ENCODE results near the gene THADA. TPM values are rescaled to one million over a fixed set of nuclear protein-coding genes. Genes with fewer than 3 reads are reported as not detected.

The THADA gene
- total and polyA plus RNA-seq, 12 donors, result 7.5 to 18.0 (median 15.2) TPM

DNA sequence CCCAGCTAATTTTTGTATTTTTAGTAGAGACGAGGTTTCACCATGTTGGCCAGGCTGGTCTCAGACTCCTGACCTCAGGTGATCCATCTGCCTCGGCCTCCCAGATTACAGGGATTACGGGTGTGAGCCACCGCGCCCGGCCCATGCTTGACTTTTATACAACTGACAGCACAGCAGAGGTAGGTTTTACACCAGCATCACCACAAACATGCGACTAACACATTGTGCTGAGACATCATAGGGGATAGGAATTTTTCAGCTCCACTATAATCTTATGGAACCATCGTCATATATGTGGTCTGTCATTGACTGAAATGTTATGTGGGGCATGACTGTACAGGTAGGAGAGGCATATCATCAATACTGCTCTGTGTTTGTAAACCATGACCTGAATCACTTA is 122.1 kb downstream of the THADA start:
- no peak overlapping the region for H3K4me3 ChIP-seq
- intact Hi-C loops (cut with DNase I), result loop anchor here in 1 of 10 donors (10.0 kb wide), 1 partner anchor 349 kb away; no protein-coding TSS in a partner anchor
- ATAC-seq (no peak), DNase-seq (no peak)
- WGBS, 2 donors, result 91 to 99% methylated on average over 8 of the region's 8 CpGs
- H3K9me3 ChIP-seq, result no peaks in the 10 kb centered on the region
- H3K4me1 ChIP-seq, result peaks cover 0 to 21% (median 0%) of the 10 kb centered on the region in 9 donors
- no peak overlapping the region for H3K27ac ChIP-seq
- H3K27me3 ChIP-seq, result no peaks in the 10 kb centered on the region
- TF ChIP-seq, protein P1, sequence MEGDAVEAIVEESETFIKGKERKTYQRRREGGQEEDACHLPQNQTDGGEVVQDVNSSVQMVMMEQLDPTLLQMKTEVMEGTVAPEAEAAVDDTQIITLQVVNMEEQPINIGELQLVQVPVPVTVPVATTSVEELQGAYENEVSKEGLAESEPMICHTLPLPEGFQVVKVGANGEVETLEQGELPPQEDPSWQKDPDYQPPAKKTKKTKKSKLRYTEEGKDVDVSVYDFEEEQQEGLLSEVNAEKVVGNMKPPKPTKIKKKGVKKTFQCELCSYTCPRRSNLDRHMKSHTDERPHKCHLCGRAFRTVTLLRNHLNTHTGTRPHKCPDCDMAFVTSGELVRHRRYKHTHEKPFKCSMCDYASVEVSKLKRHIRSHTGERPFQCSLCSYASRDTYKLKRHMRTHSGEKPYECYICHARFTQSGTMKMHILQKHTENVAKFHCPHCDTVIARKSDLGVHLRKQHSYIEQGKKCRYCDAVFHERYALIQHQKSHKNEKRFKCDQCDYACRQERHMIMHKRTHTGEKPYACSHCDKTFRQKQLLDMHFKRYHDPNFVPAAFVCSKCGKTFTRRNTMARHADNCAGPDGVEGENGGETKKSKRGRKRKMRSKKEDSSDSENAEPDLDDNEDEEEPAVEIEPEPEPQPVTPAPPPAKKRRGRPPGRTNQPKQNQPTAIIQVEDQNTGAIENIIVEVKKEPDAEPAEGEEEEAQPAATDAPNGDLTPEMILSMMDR (IDR thresholded peaks at IDR 0.05), result no peak
- H3K36me3 ChIP-seq, result peaks cover 0 to 15% (median 0%) of the 10 kb centered on the region in 9 donors

DNA sequence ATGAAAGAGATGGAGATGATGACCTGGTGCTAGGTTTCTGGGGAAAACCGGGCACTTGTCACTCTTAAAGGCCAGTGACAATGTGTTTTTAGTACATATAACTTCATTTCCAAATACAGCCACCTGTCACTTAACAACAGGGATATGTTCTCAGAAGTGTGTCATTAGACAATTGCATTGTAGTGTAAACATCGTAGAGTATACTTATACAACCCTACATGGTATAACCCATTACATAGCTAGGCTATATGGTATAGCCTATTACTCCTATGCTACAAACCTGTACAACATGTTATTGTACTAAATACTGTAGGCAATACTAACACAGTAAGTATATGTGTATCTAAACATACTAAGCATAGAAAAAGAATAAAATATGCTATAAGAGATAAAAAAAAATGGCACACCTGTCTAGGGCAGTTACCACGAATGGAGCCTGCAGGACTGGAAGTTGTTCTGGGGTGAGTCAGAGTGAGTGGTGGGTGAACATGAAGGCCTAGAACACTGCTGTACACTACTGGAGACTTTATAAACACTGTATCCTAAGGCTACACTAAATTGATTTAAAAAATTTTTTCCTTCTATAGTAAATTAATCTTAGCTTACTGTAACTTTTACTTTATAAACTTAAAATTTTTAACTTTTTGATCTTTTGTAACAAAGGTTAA is 123.2 kb downstream of the THADA start:
- H3K27me3 ChIP-seq, result no peaks in the 10 kb centered on the region
- no peaks in the 10 kb centered on the region for H3K9me3 ChIP-seq
- DNase-seq (no peak), ATAC-seq (no peak)
- H3K27ac ChIP-seq, result no peak overlapping the region
- peaks cover 0 to 15% (median 0%) of the 10 kb centered on the region in 9 donors for H3K36me3 ChIP-seq
- H3K4me3 ChIP-seq, result no peak overlapping the region
- TF ChIP-seq, protein P1 (IDR thresholded peaks at IDR 0.05), result no peak
- intact Hi-C loops (cut with DNase I), result loop anchor here in 1 of 10 donors (10.0 kb wide), 1 partner anchor 348 kb away; no protein-coding TSS in a partner anchor
- WGBS, 2 donors, result 96 to 98% methylated on average over 3 of the region's 3 CpGs
- peaks cover 0 to 23% (median 0%) of the 10 kb centered on the region in 9 donors for H3K4me1 ChIP-seq

DNA sequence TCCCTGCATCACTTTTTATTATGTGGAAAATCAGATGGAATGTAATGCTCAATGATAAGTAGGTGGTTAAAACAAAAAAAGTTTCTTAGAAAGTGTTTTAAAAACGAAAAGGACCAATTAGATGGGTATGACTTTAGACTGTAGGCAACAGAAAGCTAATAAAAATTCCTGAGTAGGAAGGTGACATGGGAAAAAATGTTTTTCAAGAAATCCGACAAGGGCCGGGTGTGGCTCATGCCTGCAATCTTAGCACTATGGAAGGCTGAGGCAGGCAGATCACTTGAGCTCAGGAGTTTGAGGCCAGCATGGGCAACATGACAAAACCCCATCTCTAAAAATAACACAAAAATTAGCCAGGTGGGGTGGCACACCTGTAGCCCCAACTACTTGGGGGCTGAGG is 126.1 kb downstream of the THADA start:
- intact Hi-C loops (cut with DNase I), result loop anchor here in 1 of 10 donors (10.0 kb wide), 1 partner anchor 345 kb away; no protein-coding TSS in a partner anchor
- no peak overlapping the region for H3K27ac ChIP-seq
- no peak for DNase-seq

DNA sequence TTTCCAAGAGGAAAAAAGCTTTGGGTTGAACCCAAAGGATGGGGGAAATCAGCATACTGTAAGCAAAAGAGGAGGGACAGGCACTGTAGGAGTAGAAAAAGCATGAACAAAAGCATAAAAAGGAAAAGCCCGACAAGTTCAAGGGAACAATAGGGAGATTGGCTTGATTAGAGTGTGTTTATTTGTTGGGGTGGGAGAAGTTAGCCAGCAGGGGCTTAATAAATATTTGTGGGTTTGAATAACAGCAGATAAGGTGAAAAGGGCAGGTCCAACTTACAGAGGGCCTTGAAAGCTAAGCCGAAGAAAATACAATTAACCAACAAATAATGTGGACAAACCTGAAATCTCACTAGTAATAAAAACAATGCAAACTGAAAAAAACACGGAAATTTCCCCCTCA is 126.7 kb downstream of the THADA start:
- intact Hi-C loops (cut with DNase I), result no loop called here
- Histone ChIP-seq H3K4me3 (no peak overlapping the region), H3K27ac (no peak overlapping the region), H3K9me3 (no peaks in the 10 kb centered on the region), H3K36me3 (peaks cover 0 to 15% (median 0%) of the 10 kb centered on the region in 9 donors), H3K4me1 (peaks cover 0 to 17% (median 4%) of the 10 kb centered on the region in 9 donors), H3K27me3 (no peaks in the 10 kb centered on the region)
- WGBS, 2 donors, result 76 to 81% methylated on average over 3 of the region's 3 CpGs
- no peak for DNase-seq
- TF ChIP-seq, protein P1 (IDR thresholded peaks at IDR 0.05), result no peak
- no peak for ATAC-seq

More for the DNA sequence above, 126.1 kb downstream of the THADA start:
- TF ChIP-seq, protein P1 (IDR thresholded peaks at IDR 0.05), result no peak
- Histone ChIP-seq H3K4me3 (no peak overlapping the region), H3K36me3 (peaks cover 0 to 15% (median 0%) of the 10 kb centered on the region in 9 donors), H3K9me3 (no peaks in the 10 kb centered on the region), H3K27me3 (no peaks in the 10 kb centered on the region), H3K4me1 (peaks cover 0 to 11% (median 0%) of the 10 kb centered on the region in 9 donors)
- 94 to 96% methylated on average over 3 of the region's 3 CpGs for WGBS, 2 donors
- no peak for ATAC-seq

Measured in heart right ventricle (tissue), 16 donors.